Ovary (tissue), 3 donors: ENCODE data around the gene EFHC2.

Experiments
- CTCF ChIP-seq, 3 donors: fragments of 450-650 bp in 2 of 3; fragments of 200-600 bp in 1 of 3; IDR thresholded peaks; one replicate each; pipeline versions ENCODE4 v1.5.1 to v1.8.0; 2016 to 2022; ENCODE audit warnings: antibody characterized with exemption in 3 of 3, mild to moderate bottlenecking in 1 of 3
- EP300 ChIP-seq: sonication (generic); formaldehyde crosslinking; IDR thresholded peaks from one replicate; pipeline ENCODE4 v1.6.1; 2017; ENCODE audit warnings: antibody characterized with exemption
- POLR2A ChIP-seq: fragments of 450-650 bp; IDR thresholded peaks from one replicate; pipeline ENCODE4 v1.6.1; 2017; ENCODE audit warnings: antibody characterized with exemption, mild to moderate bottlenecking, moderate library complexity
- donor health status: DM: no; HTN: no; CAD: no.

- TF ChIP-seq CTCF (IDR thresholded peaks at IDR 0.05) (no peak), POLR2A (no peak), EP300 (no peak)
These were observed 44.3 kb downstream of the EFHC2 start for GRCh38 chrX:44299177-44299576.
